SU-DHL-6 (cell line): ENCODE data around the gene SLC23A2.

Experiments
- CTCF ChIP-seq: fragments of 200-600 bp; sonication (generic); IDR thresholded peaks from one replicate; pipeline ENCODE4 v1.5.1; 2017; ENCODE audit warnings: antibody characterized with exemption, mild to moderate bottlenecking, low read length, moderate library complexity; ENCODE audit not compliant: insufficient read depth, poor library complexity, severe bottlenecking
- EZH2phosphoT487 ChIP-seq: fragments of 200-600 bp; sonication (generic), shearing (Covaris generic); conservative IDR thresholded peaks from 2 replicates; pipeline ENCODE4 v1.6.1; 2018; ENCODE audit warnings: mild to moderate bottlenecking, antibody characterized with exemption, low read length, moderate library complexity, mixed read lengths

- TF ChIP-seq CTCF (no peak), EZH2phosphoT487 (no peak)
These were observed 110.0 kb downstream of the SLC23A2 start for GRCh38 chr20:4891190-4891763.
